Stimulated activated CD4-positive, alpha-beta T cell treated with anti-CD3 and anti-CD28 coated beads, Interleukin-2, amount 100 ng/mL, for 4 hours (primary cell): ENCODE data around the gene SHROOM1.

Experiments used
- DNase-seq: peaks from one replicate; pipeline ENCODE4 v3.0.0-alpha.2; 2020; ENCODE audit warnings: low read depth

Gene SHROOM1

DNA sequence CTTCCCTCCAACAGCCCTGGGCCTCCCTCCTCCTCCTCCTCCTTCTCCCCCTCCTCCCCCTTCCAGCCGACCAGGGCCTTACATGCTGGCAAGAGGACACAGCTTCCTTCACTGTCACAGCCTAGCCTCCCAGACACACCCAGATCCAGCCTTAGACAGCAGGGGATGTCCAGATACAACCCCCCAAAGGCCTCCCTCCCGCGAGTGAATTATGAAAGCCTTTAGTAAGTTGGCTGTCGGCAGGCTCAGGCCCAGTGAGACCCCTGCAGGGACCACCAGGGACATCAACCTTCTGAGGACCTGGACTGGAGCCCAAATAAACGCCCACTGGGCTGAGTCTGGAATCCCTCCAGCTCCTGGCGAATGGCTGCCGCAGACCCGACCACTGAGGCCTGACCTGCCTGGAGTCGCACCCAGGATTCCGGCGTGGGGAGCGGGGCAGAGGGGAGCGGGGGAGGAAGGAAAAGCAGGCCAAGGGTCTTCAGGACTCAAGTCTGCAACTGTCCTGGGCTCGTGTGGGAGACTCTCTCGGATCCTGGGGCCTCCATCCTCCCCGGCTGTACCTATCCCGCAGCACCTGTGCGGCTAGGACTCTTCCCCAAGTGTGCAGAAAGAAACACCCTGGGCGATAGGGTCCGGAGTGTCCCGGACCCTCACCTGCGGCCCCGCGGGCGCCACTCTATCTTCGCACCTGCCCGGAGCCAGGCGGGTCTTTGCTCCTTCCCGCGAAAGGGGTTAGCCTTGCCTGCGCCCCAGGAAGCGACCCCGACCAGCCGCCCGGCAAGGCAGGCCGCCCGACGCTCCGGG lies 54.1 kb downstream of the SHROOM1 start:
- no peak for DNase-seq

DNA sequence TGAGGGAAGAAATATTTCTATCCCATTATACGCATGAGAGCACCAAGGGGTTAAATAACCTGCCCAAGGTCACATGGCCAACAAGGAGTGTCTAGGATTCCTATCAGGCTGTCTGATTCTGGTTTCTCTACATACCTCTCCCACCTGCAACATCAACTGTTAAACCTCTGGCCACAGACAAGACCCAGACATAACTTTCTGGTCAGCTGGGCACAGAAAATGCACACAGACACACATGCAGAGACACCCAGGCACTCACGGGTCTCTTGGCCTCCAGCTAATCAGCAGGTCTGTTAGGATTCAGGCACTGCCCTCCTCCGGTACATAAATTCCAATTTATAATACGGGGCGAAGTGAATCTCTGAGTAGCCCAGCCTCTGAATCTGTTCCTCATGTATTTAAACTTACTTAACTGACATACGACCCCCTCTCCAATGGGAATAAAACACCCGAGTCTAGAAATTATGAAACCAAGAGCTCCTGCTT lies 54.9 kb downstream of the SHROOM1 start:
- DNase-seq = no peak

DNA sequence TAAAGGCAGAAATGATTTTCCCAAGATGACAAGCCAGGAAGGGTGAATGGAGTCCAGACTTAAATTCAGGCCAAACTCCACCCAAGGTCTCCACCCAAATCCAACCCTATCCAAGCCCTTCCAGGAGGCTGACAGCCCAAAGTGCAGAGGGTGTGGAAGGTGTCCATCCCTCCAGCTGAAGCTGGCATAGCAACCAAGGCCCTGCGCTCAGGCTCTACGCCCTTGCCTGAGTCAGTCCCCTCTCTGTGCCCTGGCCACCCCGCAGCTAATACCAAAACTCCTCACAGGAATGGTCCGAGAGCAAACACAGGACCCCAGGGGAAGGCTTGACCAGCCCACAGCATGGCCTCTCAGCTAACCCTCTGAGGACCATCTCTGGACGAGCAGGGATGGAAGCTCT lies 55.6 kb downstream of the SHROOM1 start:
- DNase-seq = no peak

DNA sequence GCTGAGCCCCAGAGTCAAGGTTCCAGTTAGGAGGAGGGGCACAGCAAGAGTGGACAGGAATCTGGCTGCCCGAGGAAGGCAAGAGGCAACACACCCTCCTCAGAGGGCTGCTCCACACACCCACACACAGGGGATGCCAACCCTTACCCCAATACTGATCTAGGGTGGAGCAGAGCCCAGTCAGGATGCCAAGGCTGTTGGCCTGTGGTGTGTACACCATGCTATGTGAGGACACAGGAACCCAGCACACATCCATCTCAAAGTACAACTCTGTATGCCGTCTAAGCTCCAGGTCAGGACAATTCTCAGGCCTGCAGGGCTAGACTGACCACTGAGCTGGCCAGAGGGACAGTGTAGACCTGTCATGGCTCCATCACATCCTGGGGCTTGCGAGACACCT lies 56.0 kb downstream of the SHROOM1 start:
- no peak for DNase-seq

DNA sequence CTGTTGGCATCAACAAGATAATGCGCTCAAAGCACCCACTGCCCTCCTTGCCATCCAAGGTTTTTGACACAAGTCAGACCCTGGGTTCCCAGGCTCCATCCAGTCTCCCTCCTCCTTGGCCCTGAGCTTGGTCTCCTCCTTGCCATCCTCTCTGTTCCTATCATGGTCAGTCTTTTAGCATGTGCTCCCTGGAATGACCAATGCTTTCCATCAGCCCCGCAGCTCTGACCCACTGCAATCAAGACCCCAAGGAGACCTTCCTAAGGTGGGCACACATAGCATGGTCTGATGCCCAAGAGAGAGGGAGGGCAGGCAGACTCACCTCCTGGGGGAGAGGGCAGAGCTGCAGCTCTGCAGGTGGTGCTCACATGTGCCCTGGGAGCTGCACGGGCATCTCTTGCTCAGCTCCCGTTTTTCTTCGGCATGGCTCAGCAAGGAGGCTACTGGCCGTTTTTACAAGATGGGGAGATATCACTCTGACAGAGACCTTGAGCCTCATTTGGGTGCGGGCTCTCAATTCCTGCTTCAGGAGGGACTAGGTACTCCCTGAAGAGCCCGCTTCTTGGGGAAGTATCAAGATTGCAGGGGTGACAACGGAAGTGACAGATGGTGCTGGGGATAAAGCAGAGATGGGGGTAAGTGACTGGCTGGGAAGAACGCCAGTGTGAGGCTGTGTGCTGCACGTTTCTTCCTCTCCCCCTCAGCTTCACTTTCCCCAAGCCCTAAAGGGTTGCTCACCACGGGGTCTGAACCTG lies 56.7 kb downstream of the SHROOM1 start:
- DNase-seq = no peak

DNA sequence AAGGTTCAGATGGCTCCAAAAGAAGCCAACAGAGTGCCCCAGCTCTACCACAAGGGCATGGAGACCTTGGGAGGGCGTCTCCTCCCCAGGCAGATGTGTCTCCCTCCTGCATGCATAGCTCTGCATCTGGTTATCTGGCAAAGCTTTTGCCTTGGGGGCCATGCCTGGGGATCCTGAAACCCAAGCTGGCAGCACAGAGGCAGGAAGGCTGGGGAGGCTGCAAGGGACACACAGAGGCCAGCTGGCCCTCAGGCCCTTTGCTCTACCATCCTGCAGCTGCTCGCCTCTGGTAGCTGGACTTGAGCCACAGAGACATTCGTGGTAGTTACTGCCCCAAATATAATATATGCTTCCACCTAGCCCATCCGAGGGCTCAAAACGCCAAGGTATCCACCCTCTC lies 57.3 kb downstream of the SHROOM1 start:
- no peak for DNase-seq

DNA sequence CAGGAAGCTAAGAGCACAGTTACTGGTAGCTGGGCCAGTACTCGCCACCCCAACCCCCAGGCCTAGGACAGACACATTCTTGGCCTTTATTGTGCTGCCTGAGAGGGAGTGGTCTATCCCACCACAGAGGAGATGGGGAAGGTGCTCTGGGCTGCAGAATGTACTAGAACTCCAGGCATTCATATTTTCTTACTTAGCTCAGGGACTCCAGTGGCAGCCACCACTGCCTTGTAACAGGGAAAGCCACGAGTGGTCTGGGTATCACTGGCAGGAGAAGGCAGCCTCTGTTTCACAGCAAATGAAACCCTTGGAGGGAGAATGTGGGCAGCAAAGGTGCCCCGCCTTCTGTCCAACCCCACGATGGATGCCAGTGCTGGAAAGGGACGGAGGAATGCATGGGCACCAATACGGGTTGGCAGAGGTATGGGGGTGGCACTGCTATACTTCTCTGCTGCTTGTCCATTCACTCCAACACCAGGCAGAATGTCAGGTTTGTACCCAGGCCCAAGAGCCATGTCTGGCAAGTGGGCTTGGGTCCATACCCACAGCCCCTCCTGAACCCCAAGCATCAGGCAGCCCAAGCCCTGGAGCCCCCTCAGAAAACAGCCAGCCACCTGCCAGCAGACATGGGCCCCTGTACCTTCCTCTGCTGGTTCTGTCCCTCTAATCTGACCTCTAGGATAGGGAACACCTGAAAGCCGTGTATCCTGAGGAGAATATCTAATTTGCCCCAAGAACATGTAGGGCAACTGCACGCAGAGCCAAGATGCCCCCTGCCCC lies 58.0 kb downstream of the SHROOM1 start:
- DNase-seq = no peak
